ENCODE data around the gene SNTG2.

Gene SNTG2

GRCh38 chr2:1017827-1018226, 67.2 kb downstream of the SNTG2 start:
- Histone ChIP-seq H3K4me3 (ENCODE audit: low read length, poor library complexity, severe bottlenecking) (no peak overlapping the region), H4K20me1 (ENCODE audit: insufficient read depth, low read length, poor library complexity, severe bottlenecking) (no peaks in the 10 kb centered on the region), H3F3A (ENCODE audit: low read depth) (no peaks in the 10 kb centered on the region), H3K27me3 (ENCODE audit: insufficient read depth, low read length, poor library complexity, severe bottlenecking) (no peaks in the 10 kb centered on the region), H3K79me2 (ENCODE audit: insufficient read depth, low read length) (no peaks in the 10 kb centered on the region), H3K9ac (ENCODE audit: low read depth, low read length, poor library complexity, severe bottlenecking) (no peak overlapping the region), H3K4me1 (ENCODE audit: insufficient read depth, low read length, poor library complexity, severe bottlenecking) (no peaks in the 10 kb centered on the region), H3K36me3 (ENCODE audit: insufficient read depth, low read length) (no peaks in the 10 kb centered on the region), H3K9me2 (replicated peaks; ENCODE audit: low read depth, low read length) (no peaks in the 10 kb centered on the region), H2AFZ (ENCODE audit: low read length) (no peak overlapping the region), H3K9me3 (ENCODE audit: insufficient read depth, low read depth, low read length) (no peaks in the 10 kb centered on the region), H3K4me2 (ENCODE audit: low read depth, low read length, poor library complexity, severe bottlenecking) (no peak overlapping the region)
- TF ChIP-seq CTCF (conservative IDR thresholded peaks at IDR 0.05; ENCODE audit: low read length): no peak
- TF ChIP-seq EZH2phosphoT487 (IDR thresholded peaks at IDR 0.05; ENCODE audit: borderline replicate concordance): no peak

GRCh38 chr2:1020206-1020605, 69.6 kb downstream of the SNTG2 start:
- no peaks in the 10 kb centered on the region for H3K9me2 ChIP-seq (replicated peaks; ENCODE audit: low read depth, low read length)
- TF ChIP-seq EZH2phosphoT487 (IDR thresholded peaks at IDR 0.05; ENCODE audit: borderline replicate concordance) (no peak), CTCF (conservative IDR thresholded peaks at IDR 0.05; ENCODE audit: low read length) (no peak)
- H3K4me3 ChIP-seq (ENCODE audit: low read length, poor library complexity, severe bottlenecking): no peak overlapping the region
- H3K9me3 ChIP-seq (ENCODE audit: insufficient read depth, low read depth, low read length): no peaks in the 10 kb centered on the region
- no peak overlapping the region for H3K9ac ChIP-seq (ENCODE audit: low read depth, low read length, poor library complexity, severe bottlenecking)
- H3K4me1 ChIP-seq (ENCODE audit: insufficient read depth, low read length, poor library complexity, severe bottlenecking): no peaks in the 10 kb centered on the region
- H4K20me1 ChIP-seq (ENCODE audit: insufficient read depth, low read length, poor library complexity, severe bottlenecking): no peaks in the 10 kb centered on the region
- H3K27me3 ChIP-seq (ENCODE audit: insufficient read depth, low read length, poor library complexity, severe bottlenecking): no peaks in the 10 kb centered on the region
- H2AFZ ChIP-seq (ENCODE audit: low read length): no peak overlapping the region
- no peak overlapping the region for H3K4me2 ChIP-seq (ENCODE audit: low read depth, low read length, poor library complexity, severe bottlenecking)
- no peaks in the 10 kb centered on the region for H3K36me3 ChIP-seq (ENCODE audit: insufficient read depth, low read length)
- no peaks in the 10 kb centered on the region for H3K79me2 ChIP-seq (ENCODE audit: insufficient read depth, low read length)
- no peaks in the 10 kb centered on the region for H3F3A ChIP-seq (ENCODE audit: low read depth)

- Histone ChIP-seq H3K4me3 (ENCODE audit: low read length, poor library complexity, severe bottlenecking) (no peak overlapping the region), H3K36me3 (ENCODE audit: insufficient read depth, low read length) (no peaks in the 10 kb centered on the region), H3K9ac (ENCODE audit: low read depth, low read length, poor library complexity, severe bottlenecking) (no peak overlapping the region), H3K79me2 (ENCODE audit: insufficient read depth, low read length) (no peaks in the 10 kb centered on the region), H3K9me3 (ENCODE audit: insufficient read depth, low read depth, low read length) (no peaks in the 10 kb centered on the region), H4K20me1 (ENCODE audit: insufficient read depth, low read length, poor library complexity, severe bottlenecking) (no peaks in the 10 kb centered on the region), H3K9me2 (replicated peaks; ENCODE audit: low read depth, low read length) (no peaks in the 10 kb centered on the region), H3K4me1 (ENCODE audit: insufficient read depth, low read length, poor library complexity, severe bottlenecking) (no peaks in the 10 kb centered on the region), H3K27me3 (ENCODE audit: insufficient read depth, low read length, poor library complexity, severe bottlenecking) (no peaks in the 10 kb centered on the region), H3K4me2 (ENCODE audit: low read depth, low read length, poor library complexity, severe bottlenecking) (no peak overlapping the region), H2AFZ (ENCODE audit: low read length) (no peak overlapping the region), H3F3A (ENCODE audit: low read depth) (no peaks in the 10 kb centered on the region)
- TF ChIP-seq CTCF (conservative IDR thresholded peaks at IDR 0.05; ENCODE audit: low read length) (no peak), EZH2phosphoT487 (IDR thresholded peaks at IDR 0.05; ENCODE audit: borderline replicate concordance) (no peak)
Measured at GRCh38 chr2:1022178-1022577, 71.5 kb downstream of the SNTG2 start.
